GM23248 (cell line): ENCODE measurements around the gene ITFG1. TPM values are rescaled to one million over a fixed set of nuclear protein-coding genes. Genes with fewer than 3 reads are reported as not detected.

Experiments used
- DNase-seq: peaks from one replicate; pipeline ENCODE4 v3.0.0-alpha.2; 2015
- H2AFZ ChIP-seq: fragments of 200-600 bp; sonication (generic); 2 replicates; pipeline ENCODE4 v1.6.1; 2016; ENCODE audit warnings: antibody characterized with exemption
- H3F3A ChIP-seq: fragments of 200-600 bp; sonication (generic); 2 replicates; pipeline ENCODE4 v1.6.1; 2016; ENCODE audit warnings: mild to moderate bottlenecking, antibody characterized with exemption, mixed run types; ENCODE audit not compliant: insufficient read depth
- H3K27ac ChIP-seq: fragments of 200-600 bp; sonication (generic); 2 replicates; pipeline ENCODE4 v1.5.1; 2016; ENCODE audit warnings: mild to moderate bottlenecking
- H3K27me3 ChIP-seq: fragments of 200-600 bp; sonication (generic); replicated peaks from 2 replicates; pipeline ENCODE4 v1.6.1; 2016; ENCODE audit warnings: mild to moderate bottlenecking; ENCODE audit not compliant: insufficient read depth
- H3K36me3 ChIP-seq: fragments of 200-600 bp; sonication (generic); 2 replicates; pipeline ENCODE4 v1.6.1; 2016; ENCODE audit warnings: low read depth, mild to moderate bottlenecking
- H3K4me1 ChIP-seq: fragments of 200-600 bp; sonication (generic); 2 replicates; pipeline ENCODE4 v1.6.1; 2016; ENCODE audit warnings: mild to moderate bottlenecking; ENCODE audit not compliant: insufficient read depth
- H3K4me2 ChIP-seq: fragments of 200-600 bp; sonication (generic); one replicate; pipeline ENCODE4 v1.6.1; 2016; ENCODE audit warnings: mild to moderate bottlenecking; ENCODE audit not compliant: unreplicated experiment
- H3K4me3 ChIP-seq: fragments of 200-600 bp; sonication (generic); 2 replicates; pipeline ENCODE4 v1.5.1; 2016; ENCODE audit warnings: mild to moderate bottlenecking
- H3K79me2 ChIP-seq: fragments of 200-600 bp; sonication (generic); 2 replicates; pipeline ENCODE4 v1.6.1; 2016; ENCODE audit warnings: mild to moderate bottlenecking; ENCODE audit not compliant: insufficient read depth
- H3K9ac ChIP-seq: fragments of 200-600 bp; sonication (generic); 2 replicates; pipeline ENCODE4 v1.6.1; 2016; ENCODE audit warnings: mild to moderate bottlenecking
- H3K9me2 ChIP-seq: fragments of 200-600 bp; sonication (generic); 2 replicates; pipeline ENCODE4 v1.6.1; 2016; ENCODE audit warnings: mixed run types, mild to moderate bottlenecking, moderate library complexity; ENCODE audit not compliant: insufficient read depth
- H3K9me3 ChIP-seq: fragments of 200-600 bp; sonication (generic); one replicate; pipeline ENCODE4 v1.6.1; 2017; ENCODE audit warnings: low read depth
- H4K20me1 ChIP-seq: fragments of 200-600 bp; sonication (generic); 2 replicates; pipeline ENCODE4 v1.6.0; 2016; ENCODE audit not compliant: insufficient read depth
- EZH2 ChIP-seq: fragments of 200-600 bp; sonication (generic); IDR thresholded peaks from 2 replicates; pipeline ENCODE4 v1.6.1; 2018; ENCODE audit warnings: antibody characterized with exemption, mild to moderate bottlenecking; ENCODE audit not compliant: insufficient read depth, poor library complexity, severe bottlenecking
- EZH2phosphoT487 ChIP-seq: fragments of 200-600 bp; sonication (generic); IDR thresholded peaks from 2 replicates; pipeline ENCODE4 v1.6.1; 2018; ENCODE audit warnings: antibody characterized with exemption, moderate library complexity, mild to moderate bottlenecking, low read depth; ENCODE audit not compliant: insufficient read depth
- WGBS, 2 experiments: methylation state at CpG; one replicate each; pipeline ENCODE4 v1.1.6; 2015 to 2017; ENCODE audit warnings: low lambda C conversion rate in 2 of 2, low coverage in 1 of 2; ENCODE audit errors: missing lambda C conversion rate in 2 of 2; 5-methylcytosine and 5-hydroxymethylcytosine counted together
- in situ Hi-C: fragments of 300-500 bp; cut with MboI; formaldehyde crosslinking; loops from 2 replicates; pipeline ENCODE4 v1.15.0; 2020
- polyA plus RNA-seq: library from polyadenylated mRNA; unstranded; fragments of >200 nt; fragmentation: Nextera tagmentation; extraction: Ambion mirVana; gene quantifications from 2 replicates; pipeline ENCODE4 v1.2.1, GENCODE V29; 2016
- total RNA-seq: library from RNA; depleted of rRNA; stranded (reverse); fragments of >200 nt; shearing (Covaris generic); gene quantifications from 2 replicates; pipeline ENCODE4 v1.2.3, GENCODE V29; 2014

The ITFG1 gene
- total and polyA plus RNA-seq, 2 experiments from 2014 or later, result 78.2 to 111 TPM

- in situ Hi-C loops, result no loop called here
These were observed 64.9 kb downstream of the ITFG1 start for GRCh38 chr16:47395733-47396498.

GRCh38 chr16:47392081-47392480 lies 68.8 kb downstream of the ITFG1 start:
- Histone ChIP-seq H3K27me3 (no peaks in the 10 kb centered on the region), H3K9me2 (no peaks in the 10 kb centered on the region), H3K27ac (no peak overlapping the region), H3K4me1 (no peaks in the 10 kb centered on the region), H3F3A (no peaks in the 10 kb centered on the region), H3K79me2 (no peaks in the 10 kb centered on the region), H4K20me1 (no peaks in the 10 kb centered on the region), H3K36me3 (no peaks in the 10 kb centered on the region; the same call in 1 of the 2 replicates), H3K4me2 (no peak overlapping the region), H2AFZ (no peak overlapping the region), H3K9me3 (no peaks in the 10 kb centered on the region), H3K9ac (no peak overlapping the region), H3K4me3 (no peak overlapping the region)
- DNase-seq, result no peak
- TF ChIP-seq EZH2phosphoT487, result no peak
- no peak for TF ChIP-seq EZH2
- in situ Hi-C loops, result no loop called here
- WGBS, 2 experiments, result 88 to 92% methylated on average over 8 of the region's 8 CpGs

More at GRCh38 chr16:47395733-47396498, 64.9 kb downstream of the ITFG1 start:
- Histone ChIP-seq H3K36me3 (no peaks in the 10 kb centered on the region; the same call in 1 of the 2 replicates), H3K27me3 (no peaks in the 10 kb centered on the region), H3K9ac (no peak overlapping the region), H3K27ac (no peak overlapping the region), H4K20me1 (no peaks in the 10 kb centered on the region), H3K9me2 (no peaks in the 10 kb centered on the region), H2AFZ (no peak overlapping the region), H3K9me3 (no peaks in the 10 kb centered on the region), H3K4me1 (no peaks in the 10 kb centered on the region), H3K4me3 (no peak overlapping the region), H3F3A (no peaks in the 10 kb centered on the region), H3K4me2 (no peak overlapping the region), H3K79me2 (no peaks in the 10 kb centered on the region)
- 92 to 93% methylated on average over 4 of the region's 4 CpGs for WGBS, 2 experiments
- TF ChIP-seq EZH2phosphoT487 (no peak), EZH2 (no peak)
- DNase-seq, result no peak

DNA sequence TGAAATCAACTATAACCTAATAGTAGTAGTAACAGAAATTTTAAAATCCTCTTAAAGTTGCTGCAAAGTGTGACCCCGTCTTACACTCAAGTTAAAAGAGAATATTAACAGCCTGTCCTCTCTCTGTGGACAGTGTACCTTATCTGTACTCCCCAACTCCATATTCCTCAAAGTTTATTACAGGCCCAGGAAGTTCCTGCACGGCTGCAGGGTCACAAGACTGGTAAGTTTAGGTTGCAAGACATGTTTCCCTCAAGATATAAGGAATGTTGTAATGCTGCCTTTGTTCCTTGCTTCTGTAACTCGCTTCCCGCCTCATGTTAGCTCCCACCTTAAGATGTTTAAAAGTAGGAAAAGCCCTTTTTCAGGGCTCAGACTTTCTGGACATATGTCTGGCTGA lies 72.2 kb downstream of the ITFG1 start:
- Histone ChIP-seq H3K27ac (no peak overlapping the region), H3F3A (no peaks in the 10 kb centered on the region), H3K9ac (no peak overlapping the region), H3K4me1 (no peaks in the 10 kb centered on the region), H3K4me3 (no peak overlapping the region), H3K9me3 (no peaks in the 10 kb centered on the region), H3K4me2 (no peak overlapping the region), H3K9me2 (no peaks in the 10 kb centered on the region), H3K79me2 (no peaks in the 10 kb centered on the region), H3K27me3 (no peaks in the 10 kb centered on the region), H3K36me3 (no peaks in the 10 kb centered on the region), H4K20me1 (no peaks in the 10 kb centered on the region), H2AFZ (no peak overlapping the region)
- 94 to 95% methylated on average over 4 of the region's 4 CpGs for WGBS, 2 experiments
- TF ChIP-seq EZH2phosphoT487 (no peak), EZH2 (no peak)
- DNase-seq, result no peak
- in situ Hi-C loops, result no loop called here

DNA sequence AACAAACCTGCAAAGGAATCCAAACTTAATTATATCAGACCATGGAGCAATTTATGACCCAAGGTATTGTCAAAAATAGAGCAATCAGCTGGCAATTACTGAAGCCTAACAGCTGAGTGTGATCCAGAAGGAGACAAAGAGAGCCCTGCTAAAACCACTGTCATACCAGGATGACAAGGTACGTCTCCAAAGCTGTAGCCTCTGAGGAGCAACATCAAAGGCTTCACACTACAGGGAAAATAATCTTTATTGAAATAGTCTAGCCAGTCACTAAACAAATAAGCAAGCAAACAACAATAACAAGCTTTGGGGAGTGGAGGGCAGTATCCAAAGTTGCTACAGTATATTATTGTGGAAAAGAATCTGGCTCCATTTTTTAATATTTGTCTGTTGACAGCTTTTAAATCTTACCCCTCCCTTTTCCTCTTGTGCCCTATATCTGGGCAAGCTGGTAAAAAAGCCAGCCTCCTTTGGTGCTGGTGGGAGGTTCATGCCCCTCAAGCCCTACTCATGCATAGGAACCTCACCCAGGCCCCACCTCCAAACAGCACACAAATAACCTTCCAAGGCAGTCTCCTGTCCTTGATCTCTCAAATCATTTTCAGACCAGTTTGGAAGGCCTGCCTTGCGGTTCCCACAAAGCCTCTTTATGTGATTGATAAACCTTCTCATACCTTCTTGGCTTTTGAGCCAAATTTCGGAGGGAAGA lies 73.7 kb downstream of the ITFG1 start:
- no peaks in the 10 kb centered on the region for H3K9me3 ChIP-seq
- no peak overlapping the region for H3K4me2 ChIP-seq
- H3K79me2 ChIP-seq, result no peaks in the 10 kb centered on the region
- no peak for DNase-seq
- H3F3A ChIP-seq, result no peaks in the 10 kb centered on the region
- no peaks in the 10 kb centered on the region for H3K27me3 ChIP-seq
- no peak overlapping the region for H3K4me3 ChIP-seq
- H2AFZ ChIP-seq, result no peak overlapping the region
- H3K27ac ChIP-seq, result no peak overlapping the region
- H3K4me1 ChIP-seq, result no peaks in the 10 kb centered on the region
- WGBS, 2 experiments, result 87 to 91% methylated on average over 3 of the region's 3 CpGs
- H3K9me2 ChIP-seq, result no peaks in the 10 kb centered on the region
- no peaks in the 10 kb centered on the region for H4K20me1 ChIP-seq
- H3K36me3 ChIP-seq, result 0 out of 2 replicates have a peak, but pooled peaks cover 5% of the 10 kb centered on the region
- no peak overlapping the region for H3K9ac ChIP-seq
- TF ChIP-seq EZH2phosphoT487 (no peak), EZH2 (no peak)
- in situ Hi-C loops, result no loop called here
